Left lung (tissue), 10 donors: ENCODE results near the gene SCAPER. TPM values are rescaled to one million over a fixed set of nuclear protein-coding genes. Genes with fewer than 3 reads are reported as not detected.

Source experiments
- ATAC-seq: fragments of 200-7000 bp; cut with Tn5 transposase; one replicate; pipeline ENCODE4 v1.9.1; 2020; ENCODE audit warnings: moderate library complexity
- DNase-seq, 4 donors: peaks; one replicate each; pipeline ENCODE4 v3.0.0-alpha.2; 2013 to 2020
- H3K27ac ChIP-seq, 2 donors: fragments of 200-600 bp; sonication (generic) in 1 of 2; one replicate each; pipeline versions ENCODE4 v1.5.0 to v1.8.0; 2020 to 2021
- H3K27me3 ChIP-seq, 2 donors: fragments of 200-600 bp; sonication (generic) in 1 of 2; one replicate each; pipeline versions ENCODE4 v1.5.0 to v1.8.0; 2020 to 2021
- H3K36me3 ChIP-seq, 2 donors: fragments of 200-600 bp; sonication (generic) in 1 of 2; one replicate each; pipeline versions ENCODE4 v1.5.0 to v1.8.0; 2020 to 2021
- H3K4me1 ChIP-seq, 2 donors: fragments of 200-600 bp; one replicate each; pipeline ENCODE4 v1.8.0; 2021
- H3K4me3 ChIP-seq, 2 donors: fragments of 200-600 bp; sonication (generic) in 1 of 2; one replicate each; pipeline versions ENCODE4 v1.5.0 to v1.8.0; 2020 to 2021; ENCODE audit warnings: mild to moderate bottlenecking in 1 of 2
- H3K9me3 ChIP-seq, 2 donors: fragments of 200-600 bp; sonication (generic) in 1 of 2; one replicate each; pipeline versions ENCODE4 v1.5.0 to v1.8.0; 2020 to 2021
- CTCF ChIP-seq, 2 donors: fragments of 200-600 bp; sonication (generic) in 1 of 2; IDR thresholded peaks; one replicate each; pipeline versions ENCODE4 v1.5.0 to v1.8.0; 2021; ENCODE audit warnings: antibody characterized with exemption in 2 of 2
- intact Hi-C, 2 donors: fragments of 100-400 bp; cut with DNase I; formaldehyde crosslinking; loops; one replicate each; pipeline versions ENCODE4 v1.11.2 to v1.14.2; 2022
- polyA plus RNA-seq, 6 donors: library from polyadenylated mRNA; unstranded; fragments of 120-200 nt; gene quantifications; one replicate each; pipeline ENCODE4 v1.2.1, GENCODE V29; 2013; ENCODE audit not compliant: insufficient read length in 6 of 6
- total RNA-seq, 2 donors: library from RNA; stranded (reverse); fragmentation: NEBNext Ultra II Directional; extraction: Animal tissue kit (Norgen Biotek cat#: 25700); gene quantifications; one replicate each; pipeline ENCODE4 v1.2.1, GENCODE V29; 2021
- donor health status: DM: no; HTN: yes; CAD: no.
- donor health status: DM: no; HTN: no; CAD: no.

The SCAPER gene
- total and polyA plus RNA-seq, 8 donors, result 18.3 to 30.0 (median 26.6) TPM

DNA sequence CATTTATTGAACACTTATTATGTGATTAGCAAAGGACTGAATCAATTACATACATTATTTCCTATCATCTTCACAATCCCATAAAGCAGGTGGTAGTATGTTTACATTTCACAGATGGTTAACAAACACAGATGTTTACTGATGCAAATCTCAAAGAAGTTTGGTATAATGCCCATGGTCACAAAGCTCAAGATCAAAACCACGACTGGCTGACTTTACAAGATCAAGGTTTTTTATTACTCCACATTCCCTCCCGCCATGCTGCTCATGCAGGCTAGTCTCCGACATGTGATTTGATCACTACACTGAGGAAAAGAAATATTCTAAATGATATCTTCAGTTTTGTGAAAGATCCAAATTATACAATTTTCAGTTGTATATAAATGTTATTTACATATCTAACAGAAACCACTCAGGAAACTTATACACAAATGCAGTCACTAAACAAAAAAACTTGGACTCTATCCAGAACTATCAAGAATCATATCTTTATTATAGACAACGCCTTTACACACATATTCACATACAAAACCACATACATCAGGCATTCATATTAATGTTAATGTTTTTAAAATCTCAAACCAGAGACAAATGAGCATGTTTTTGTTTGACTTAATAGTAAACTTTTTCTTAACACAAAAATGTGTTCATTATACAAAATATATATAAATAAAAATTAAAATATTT, 235.5 kb downstream of the SCAPER start:
- no peak for TF ChIP-seq CTCF (IDR thresholded peaks at IDR 0.05)
- ATAC-seq (no peak), DNase-seq (no peak)
- Histone ChIP-seq H3K36me3 (peaks cover 0 to 7% of the 10 kb centered on the region in 2 donors), H3K4me1 (no peaks in the 10 kb centered on the region), H3K4me3 (no peak overlapping the region), H3K27me3 (no peaks in the 10 kb centered on the region), H3K9me3 (no peaks in the 10 kb centered on the region), H3K27ac (no peak overlapping the region)
- intact Hi-C loops, result no loop called here

GRCh38 chr15:76668900-76669299, 236.2 kb downstream of the SCAPER start:
- TF ChIP-seq CTCF (IDR thresholded peaks at IDR 0.05), result no peak
- DNase-seq, result no peak
- H3K9me3 ChIP-seq, result no peaks in the 10 kb centered on the region
- no peak overlapping the region for H3K4me3 ChIP-seq
- no peaks in the 10 kb centered on the region for H3K4me1 ChIP-seq
- no peak for ATAC-seq
- intact Hi-C loops, result no loop called here
- H3K27ac ChIP-seq, result no peak overlapping the region
- peaks cover 0 to 9% of the 10 kb centered on the region in 2 donors for H3K36me3 ChIP-seq
- H3K27me3 ChIP-seq, result no peaks in the 10 kb centered on the region

GRCh38 chr15:76667943-76668715, 237.0 kb downstream of the SCAPER start:
- intact Hi-C loops, result no loop called here
- H3K9me3 ChIP-seq, result no peaks in the 10 kb centered on the region
- H3K36me3 ChIP-seq, result peaks cover 0 to 9% of the 10 kb centered on the region in 2 donors
- H3K27ac ChIP-seq, result no peak overlapping the region
- no peaks in the 10 kb centered on the region for H3K27me3 ChIP-seq
- H3K4me3 ChIP-seq, result no peak overlapping the region
- no peaks in the 10 kb centered on the region for H3K4me1 ChIP-seq
- DNase-seq, result no peak
- no peak for ATAC-seq
- TF ChIP-seq CTCF (IDR thresholded peaks at IDR 0.05), result no peak

DNA sequence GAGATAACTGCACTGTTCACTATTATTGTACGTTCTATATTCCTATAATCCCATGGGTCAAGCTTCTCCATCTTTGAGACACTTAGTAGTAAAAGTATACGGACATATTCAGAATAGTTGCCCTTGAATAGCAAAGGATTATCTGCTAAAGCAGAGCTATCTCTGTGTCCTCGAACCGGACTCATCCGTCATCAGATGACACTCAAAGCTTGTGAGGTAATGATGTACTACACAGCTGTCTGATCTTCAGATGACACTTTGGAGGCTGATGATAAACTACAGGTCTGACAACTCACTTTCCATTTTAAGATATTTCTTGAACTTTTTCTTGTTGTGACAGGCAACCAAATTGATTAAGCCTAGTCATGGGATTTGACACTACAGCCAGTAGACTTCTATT, 240.2 kb downstream of the SCAPER start:
- H3K4me3 ChIP-seq, result no peak overlapping the region
- no peaks in the 10 kb centered on the region for H3K27me3 ChIP-seq
- TF ChIP-seq CTCF (IDR thresholded peaks at IDR 0.05), result no peak
- ATAC-seq, result no peak
- H3K36me3 ChIP-seq, result peaks cover 0 to 12% of the 10 kb centered on the region in 2 donors
- no peaks in the 10 kb centered on the region for H3K4me1 ChIP-seq
- intact Hi-C loops, result no loop called here
- no peak for DNase-seq
- H3K27ac ChIP-seq, result no peak overlapping the region
- no peaks in the 10 kb centered on the region for H3K9me3 ChIP-seq

DNA sequence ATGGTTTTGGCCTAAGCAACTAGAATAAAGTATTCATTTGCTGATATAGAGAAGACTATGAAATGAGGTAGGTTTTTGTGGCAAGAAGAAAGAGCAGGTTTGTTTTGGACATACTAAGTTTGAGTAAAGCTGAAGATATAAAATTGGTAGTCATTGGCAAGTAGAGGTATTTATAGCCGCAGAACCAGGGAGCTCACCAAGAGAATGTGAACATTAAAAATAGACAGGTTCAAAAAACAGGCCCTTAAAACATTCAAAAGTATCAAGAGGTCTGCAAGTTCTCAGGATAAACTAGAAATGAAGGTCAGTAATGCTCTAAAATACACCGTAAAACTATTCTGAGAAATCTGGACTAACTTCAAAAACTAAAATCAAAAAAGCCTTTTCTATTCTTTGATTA, 240.7 kb downstream of the SCAPER start:
- ATAC-seq (no peak), DNase-seq (no peak)
- intact Hi-C loops, result no loop called here
- Histone ChIP-seq H3K4me1 (no peaks in the 10 kb centered on the region), H3K9me3 (no peaks in the 10 kb centered on the region), H3K4me3 (no peak overlapping the region), H3K27me3 (no peaks in the 10 kb centered on the region), H3K27ac (no peak overlapping the region), H3K36me3 (peaks cover 0 to 12% of the 10 kb centered on the region in 2 donors)
- TF ChIP-seq CTCF (IDR thresholded peaks at IDR 0.05), result no peak
